ENCODE measurements around the gene TBC1D30.

Gene TBC1D30

GRCh38 chr12:64876388-64877071, 52.1 kb downstream of the TBC1D30 start:
- H2AFZ ChIP-seq (ENCODE audit: low read length), result no peak overlapping the region
- DNase-seq, result no peak
- H3K79me2 ChIP-seq (ENCODE audit: low read length), result no peaks in the 10 kb centered on the region
- no peaks in the 10 kb centered on the region for H3K4me1 ChIP-seq (ENCODE audit: low read length)
- no peaks in the 10 kb centered on the region for H4K20me1 ChIP-seq (ENCODE audit: insufficient read depth, low read length)
- H3K4me3 ChIP-seq (ENCODE audit: low read length), result no peak overlapping the region
- H3K36me3 ChIP-seq (replicated peaks; ENCODE audit: insufficient read depth, low read length), result no peaks in the 10 kb centered on the region
- TF ChIP-seq EZH2phosphoT487 (IDR thresholded peaks at IDR 0.05; ENCODE audit: low read length), result no peak
- TF ChIP-seq EZH2 (optimal IDR thresholded peaks at IDR 0.05; ENCODE audit: low read depth, low read length), result no peak
- no peak for TF ChIP-seq CTCF (IDR thresholded peaks at IDR 0.05; ENCODE audit: low read length)
- H3K27ac ChIP-seq (ENCODE audit: low read length), result no peak overlapping the region
- H3F3A ChIP-seq (ENCODE audit: insufficient read depth, low read length), result no peaks in the 10 kb centered on the region
- no peak overlapping the region for H3K4me2 ChIP-seq (ENCODE audit: low read depth, low read length)
- H3K9me2 ChIP-seq (replicated peaks; ENCODE audit: insufficient read depth, low read length), result no peaks in the 10 kb centered on the region
- no peaks in the 10 kb centered on the region for H3K27me3 ChIP-seq (replicated peaks; ENCODE audit: insufficient read depth, low read length)
- no peaks in the 10 kb centered on the region for H3K9me3 ChIP-seq (replicated peaks; ENCODE audit: insufficient read depth, low read length)
- H3K9ac ChIP-seq (ENCODE audit: low read length), result no peak overlapping the region

DNA sequence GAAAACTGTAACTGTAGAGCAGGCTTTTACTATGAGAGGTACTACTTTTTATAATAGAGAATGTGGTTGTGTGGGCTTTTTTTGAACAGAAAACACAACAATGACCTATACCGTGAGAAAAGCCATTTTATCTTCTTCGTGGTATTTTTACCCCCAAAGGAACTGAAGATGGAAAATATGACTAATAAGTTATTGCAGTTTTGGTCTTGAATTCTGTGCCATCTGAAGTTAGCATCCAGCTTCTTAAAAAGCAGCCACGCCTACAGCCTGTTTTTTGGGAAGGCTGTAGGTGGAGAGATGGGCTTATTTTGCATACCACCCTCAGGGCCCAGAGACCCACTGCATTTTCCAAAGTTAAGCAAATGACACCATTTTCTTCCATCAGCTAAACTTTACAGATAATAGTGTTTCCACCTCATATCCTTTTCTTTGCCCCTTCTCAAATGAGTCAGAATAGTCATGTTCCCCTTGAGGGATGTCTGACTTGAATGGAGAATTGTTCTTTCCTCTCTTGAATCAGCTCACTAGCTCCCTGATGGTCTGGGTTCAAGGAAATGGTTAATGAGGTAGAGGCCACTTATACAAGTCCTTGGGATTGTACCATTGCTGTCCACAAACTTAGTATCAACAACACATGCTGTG, 53.0 kb downstream of the TBC1D30 start:
- Histone ChIP-seq H4K20me1 (ENCODE audit: insufficient read depth, low read length) (no peaks in the 10 kb centered on the region), H3K27me3 (replicated peaks; ENCODE audit: insufficient read depth, low read length) (no peaks in the 10 kb centered on the region), H3K9ac (ENCODE audit: low read length) (no peak overlapping the region), H3K79me2 (ENCODE audit: low read length) (no peaks in the 10 kb centered on the region), H3K27ac (ENCODE audit: low read length) (no peak overlapping the region), H3K9me3 (replicated peaks; ENCODE audit: insufficient read depth, low read length) (no peaks in the 10 kb centered on the region), H3F3A (ENCODE audit: insufficient read depth, low read length) (no peaks in the 10 kb centered on the region), H3K4me2 (ENCODE audit: low read depth, low read length) (no peak overlapping the region), H2AFZ (ENCODE audit: low read length) (no peak overlapping the region), H3K4me3 (ENCODE audit: low read length) (no peak overlapping the region), H3K36me3 (replicated peaks; ENCODE audit: insufficient read depth, low read length) (no peaks in the 10 kb centered on the region), H3K4me1 (ENCODE audit: low read length) (no peaks in the 10 kb centered on the region), H3K9me2 (replicated peaks; ENCODE audit: insufficient read depth, low read length) (no peaks in the 10 kb centered on the region)
- DNase-seq, result no peak
- TF ChIP-seq EZH2phosphoT487 (IDR thresholded peaks at IDR 0.05; ENCODE audit: low read length) (no peak), EZH2 (optimal IDR thresholded peaks at IDR 0.05; ENCODE audit: low read depth, low read length) (no peak), CTCF (IDR thresholded peaks at IDR 0.05; ENCODE audit: low read length) (no peak)

DNA sequence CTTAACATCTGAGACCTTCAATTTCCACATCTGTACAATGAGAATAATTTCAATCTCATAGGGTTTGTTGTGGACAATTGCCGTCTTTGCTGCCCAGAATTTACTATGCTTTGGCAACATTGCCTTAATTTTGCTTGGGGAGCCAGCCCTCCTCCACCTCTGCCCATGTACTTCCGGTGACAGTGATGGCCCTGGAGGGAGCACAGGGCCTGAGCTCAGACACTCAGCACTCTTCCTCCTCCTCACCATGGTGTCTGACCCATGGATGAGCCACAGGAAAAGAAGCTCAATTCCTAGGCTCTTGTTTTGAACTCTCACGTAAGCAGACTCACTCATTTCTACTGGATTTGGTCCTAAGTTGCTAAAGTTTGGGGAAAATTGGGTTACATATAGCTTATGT, 58.2 kb downstream of the TBC1D30 start:
- no peak overlapping the region for H2AFZ ChIP-seq (ENCODE audit: low read length)
- H3K79me2 ChIP-seq (ENCODE audit: low read length), result no peaks in the 10 kb centered on the region
- no peak overlapping the region for H3K9ac ChIP-seq (ENCODE audit: low read length)
- no peak for DNase-seq
- TF ChIP-seq EZH2phosphoT487 (IDR thresholded peaks at IDR 0.05; ENCODE audit: low read length) (no peak), CTCF (IDR thresholded peaks at IDR 0.05; ENCODE audit: low read length) (no peak)
- H3K36me3 ChIP-seq (replicated peaks; ENCODE audit: insufficient read depth, low read length), result no peaks in the 10 kb centered on the region
- no peaks in the 10 kb centered on the region for H3K9me3 ChIP-seq (replicated peaks; ENCODE audit: insufficient read depth, low read length)
- no peak overlapping the region for H3K4me2 ChIP-seq (ENCODE audit: low read depth, low read length)
- H4K20me1 ChIP-seq (ENCODE audit: insufficient read depth, low read length), result no peaks in the 10 kb centered on the region
- H3K4me1 ChIP-seq (ENCODE audit: low read length), result peaks cover 11% of the 10 kb centered on the region
- no peaks in the 10 kb centered on the region for H3K27me3 ChIP-seq (replicated peaks; ENCODE audit: insufficient read depth, low read length)
- H3K27ac ChIP-seq (ENCODE audit: low read length), result no peak overlapping the region
- no peak overlapping the region for H3K4me3 ChIP-seq (ENCODE audit: low read length)
- H3F3A ChIP-seq (ENCODE audit: insufficient read depth, low read length), result no peaks in the 10 kb centered on the region
- no peaks in the 10 kb centered on the region for H3K9me2 ChIP-seq (replicated peaks; ENCODE audit: insufficient read depth, low read length)
